A549 (cell line): ENCODE measurements around the gene PDIK1L.

Experiments used
- JUN ChIP-seq, 2 experiments: fragments of >200 bp; sonication (Bioruptor Twin); formaldehyde crosslinking; IDR thresholded peaks; 2 replicates in 1 of 2; 3 replicates in 1 of 2; pipeline ENCODE4 v1.6.1; 2016 to 2017
- NFE2L2 ChIP-seq: fragments of 150-350 bp; conservative IDR thresholded peaks from 2 replicates; pipeline ENCODE4 v1.6.1; 2014; ENCODE audit warnings: low read length
- POLR2A ChIP-seq: IDR thresholded peaks from 2 replicates; pipeline ENCODE4 v1.6.1; 2012; ENCODE audit warnings: mild to moderate bottlenecking, low read length
- REST ChIP-seq: fragments of 200-600 bp; sonication (generic); IDR thresholded peaks from 2 replicates; pipeline ENCODE4 v1.6.1; 2016; ENCODE audit warnings: antibody characterized with exemption, mild to moderate bottlenecking, moderate library complexity

- TF ChIP-seq JUN (IDR thresholded peaks at IDR 0.05): no peak
- no peak for TF ChIP-seq NFE2L2
- TF ChIP-seq REST: no peak
- TF ChIP-seq POLR2A: no peak
Observed at GRCh38 chr1:26094076-26094669, 17.5 kb upstream of the PDIK1L start.
